Measurements from ENCODE around the gene AP2B1. TPM values are rescaled to one million over a fixed set of nuclear protein-coding genes. Genes with fewer than 3 reads are reported as not detected.
"Not testable (repeated sequence)": the region's sequence is repeated elsewhere in the genome, so short reads cannot be mapped to it uniquely, and the experiment has no call there.

The AP2B1 gene
- total RNA-seq: 137 TPM
- long read RNA-seq, full-length matches to known transcripts: 50 of 93 reads
- long read RNA-seq, partial matches to known transcripts: 29 of 93 reads
- long read RNA-seq, other reads (novel, unspliced or antisense): 14 of 93 reads

DNA sequence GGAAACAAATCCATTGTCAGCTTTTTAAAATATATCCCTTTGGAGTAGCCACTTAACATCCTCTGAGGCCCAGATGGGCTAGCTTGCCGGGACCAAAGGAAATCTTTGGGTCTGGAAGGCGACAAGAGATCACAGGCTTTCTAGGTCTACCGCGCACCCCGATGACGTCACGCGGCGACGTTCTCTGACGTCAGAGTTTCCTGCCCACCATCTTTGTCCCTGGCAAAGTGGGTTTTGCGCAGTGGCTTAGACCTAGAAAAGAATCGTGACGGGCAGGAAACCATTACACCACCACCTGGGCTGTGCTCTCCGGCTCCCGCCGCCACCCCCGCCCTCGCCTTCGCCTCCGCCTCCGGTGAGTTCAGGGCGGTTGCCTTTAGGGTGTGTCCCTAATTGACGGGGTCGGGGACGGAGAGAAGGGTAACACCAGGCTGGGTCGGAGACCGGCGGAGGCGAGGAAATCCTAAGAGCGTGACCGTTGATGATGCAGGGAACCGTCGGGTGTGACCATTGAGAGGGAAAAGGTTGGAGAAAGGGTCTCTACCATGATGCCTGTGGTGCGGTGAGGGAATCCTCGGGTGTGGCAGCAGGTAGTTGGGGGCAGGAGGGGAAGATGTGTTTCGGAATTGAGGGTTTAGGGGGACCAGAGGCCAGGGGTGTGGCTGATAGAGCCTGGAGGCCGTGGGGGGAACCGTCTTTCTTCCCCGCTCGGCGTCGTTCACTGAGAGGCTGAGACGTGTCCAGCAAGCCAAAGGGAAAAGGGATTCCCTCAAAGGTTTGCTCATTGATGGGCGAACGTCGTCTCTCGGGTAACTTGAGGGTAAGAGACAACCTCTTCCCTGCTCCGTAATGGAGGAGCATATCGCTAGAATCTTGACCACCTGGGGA is at the start of gene AP2B1:
TSS of gene AP2B1 (plus strand) at position 249 of the 888 bp plus-strand sequence. CDS start 6,709 bp downstream, outside the sequence.
- intact Hi-C loops (cut with DNase I): loop anchor here (1.0 kb wide), 1 partner anchor 9 kb away; the partner anchor contains the start of gene PEX12
- peak; percentile 96 for DNase-seq (ENCODE audit: low spot score)

DNA sequence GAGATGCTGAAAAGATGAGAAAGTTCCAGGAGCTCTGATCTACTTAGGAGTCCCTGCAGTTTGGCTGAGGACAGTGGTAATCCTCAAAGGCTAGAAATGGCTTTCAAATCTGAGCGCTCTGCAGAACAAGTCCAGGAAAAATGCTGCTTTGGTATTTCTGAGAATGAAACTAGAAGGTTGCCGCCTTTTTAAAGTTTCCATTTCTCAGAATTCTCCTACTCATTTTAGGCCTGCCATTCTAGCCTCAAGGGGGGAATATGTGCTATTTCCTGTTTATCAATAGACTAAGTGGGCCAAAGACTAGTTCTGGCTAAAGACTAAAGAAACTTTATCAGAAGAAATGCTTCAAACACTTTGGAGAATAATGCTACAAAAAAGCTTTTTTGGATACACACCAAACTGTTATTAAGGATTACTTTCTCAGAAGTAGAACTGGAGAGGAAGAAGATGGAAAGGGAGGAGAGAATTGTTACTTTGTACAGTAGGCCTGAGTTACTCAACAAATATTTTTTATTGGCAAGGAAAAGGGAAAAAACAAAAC is 49.5 kb upstream of the AP2B1 start, which contains the start of gene SLFN12L:
TSS of gene SLFN12L (minus strand) at position 78 of the 541 bp plus-strand sequence. CDS start 15,314 bp downstream, outside the sequence.
- DNase-seq (ENCODE audit: low spot score): no peak
- intact Hi-C loops (cut with DNase I): loop anchor here (2.0 to 10.0 kb wide), 5 partner anchors 105 to 365 kb away; partner anchors contain the start of genes SLFN11, SLFN12 and SLFN5

DNA sequence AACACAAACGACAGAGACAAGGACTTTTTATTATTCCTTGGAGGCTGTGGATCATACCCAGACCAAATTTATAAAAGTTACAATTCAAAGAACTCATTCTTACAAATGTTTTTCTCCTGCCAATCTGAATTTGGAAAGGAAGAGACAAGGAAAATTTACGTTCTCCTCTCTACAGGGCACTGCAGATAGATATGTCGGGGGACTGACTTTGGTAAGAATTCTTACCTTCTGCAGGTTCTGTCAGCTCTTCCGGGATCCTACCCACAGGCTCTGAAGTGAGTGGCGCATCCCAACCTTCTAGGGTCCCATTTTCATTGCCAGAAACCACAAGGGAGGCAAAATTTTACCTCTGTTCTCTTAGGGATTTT is 47.5 kb upstream of the AP2B1 start:
- DNase-seq (ENCODE audit: low spot score): no peak

GRCh38 chr17:35540589-35541404 is 46.3 kb upstream of the AP2B1 start:
- DNase-seq (ENCODE audit: low spot score): peak; percentile 87
- intact Hi-C loops (cut with DNase I): no loop called here

More for the DNA sequence above, 47.5 kb upstream of the AP2B1 start:
- intact Hi-C loops (cut with DNase I): loop anchor here (5.0 to 10.0 kb wide), 4 partner anchors 107 to 367 kb away; partner anchors contain the start of genes SLFN11, SLFN12 and SLFN5

GRCh38 chr17:35541434-35541833 is 45.7 kb upstream of the AP2B1 start:
- intact Hi-C loops (cut with DNase I): no loop called here
- DNase-seq (ENCODE audit: low spot score): no peak

GRCh38 chr17:35542990-35543389 is 44.1 kb upstream of the AP2B1 start:
- DNase-seq (ENCODE audit: low spot score): no peak
- intact Hi-C loops (cut with DNase I): no loop called here

DNA sequence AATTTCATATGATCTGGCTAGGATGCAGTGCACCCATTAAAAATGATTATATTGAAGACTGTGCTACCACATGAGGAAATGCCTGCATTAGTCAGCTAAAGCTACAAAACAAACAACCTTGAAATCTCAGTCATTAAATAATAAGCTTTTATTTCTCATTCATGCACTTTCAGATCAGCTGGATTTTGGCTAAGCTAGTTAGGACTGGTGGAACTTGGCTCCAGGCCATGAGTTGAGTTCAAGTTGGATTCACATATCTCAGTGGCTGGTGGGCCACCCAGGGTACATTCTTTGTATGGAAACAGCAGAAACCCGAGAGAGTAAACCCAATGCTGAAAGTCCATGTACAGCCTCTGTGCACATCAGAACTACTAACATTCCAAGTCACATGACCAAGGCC is 43.3 kb upstream of the AP2B1 start:
- intact Hi-C loops (cut with DNase I): no loop called here

GRCh38 chr17:35545150-35545549 is 42.0 kb upstream of the AP2B1 start:
- DNase-seq (ENCODE audit: low spot score): no peak
- intact Hi-C loops (cut with DNase I): no loop called here

More for the DNA sequence above, 43.3 kb upstream of the AP2B1 start:
- no peak for DNase-seq (ENCODE audit: low spot score)

DNA sequence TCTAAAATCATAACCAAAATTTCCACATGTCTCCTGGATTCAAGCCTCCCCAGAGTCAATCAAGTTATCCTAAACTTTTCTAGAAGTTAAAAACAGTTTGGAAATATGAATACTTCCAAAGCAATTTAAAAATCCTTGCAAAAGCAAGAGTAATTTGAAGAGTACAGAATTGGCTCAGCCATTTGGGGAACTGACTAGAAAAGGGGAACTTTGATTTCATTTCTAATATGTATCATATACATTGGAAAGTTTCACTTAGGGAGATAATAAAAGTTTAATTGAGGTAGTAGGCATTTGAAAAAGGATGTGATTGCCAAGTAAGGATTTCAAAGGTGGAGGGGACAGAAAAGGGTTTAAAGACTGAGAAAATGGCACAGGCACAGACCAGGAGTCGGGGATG is 40.6 kb upstream of the AP2B1 start:
- intact Hi-C loops (cut with DNase I): no loop called here
- no peak for DNase-seq (ENCODE audit: low spot score)

DNA sequence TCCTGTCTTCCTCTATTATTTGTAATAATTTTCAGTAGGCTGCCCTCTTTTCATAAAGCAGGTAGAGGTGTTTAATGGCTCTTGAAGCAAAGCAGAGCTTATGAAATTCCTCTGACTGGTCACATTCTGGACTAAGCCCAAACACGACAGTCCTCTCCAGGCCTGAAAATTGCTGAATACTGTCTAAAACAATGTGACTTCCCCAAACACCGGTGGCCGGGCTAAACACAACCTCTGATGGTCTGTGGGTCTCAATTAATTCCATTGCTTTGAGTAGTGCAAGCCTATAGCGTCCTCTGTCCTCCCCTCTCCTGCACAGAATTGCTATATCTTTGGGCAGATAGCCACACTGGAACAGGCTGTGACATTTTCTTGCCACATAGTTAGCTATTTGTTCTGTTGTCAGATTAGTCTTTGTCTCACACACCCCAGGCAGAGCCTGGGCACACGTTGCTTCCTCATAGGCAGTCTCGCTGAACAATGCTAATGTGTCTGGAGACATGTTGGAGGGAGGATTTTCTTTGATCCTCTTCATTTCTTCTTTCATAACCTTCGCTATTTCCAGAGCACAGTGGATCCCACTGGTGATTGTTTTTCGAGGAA is 38.8 kb upstream of the AP2B1 start:
- DNase-seq (ENCODE audit: low spot score): no peak
- intact Hi-C loops (cut with DNase I): no loop called here

DNA sequence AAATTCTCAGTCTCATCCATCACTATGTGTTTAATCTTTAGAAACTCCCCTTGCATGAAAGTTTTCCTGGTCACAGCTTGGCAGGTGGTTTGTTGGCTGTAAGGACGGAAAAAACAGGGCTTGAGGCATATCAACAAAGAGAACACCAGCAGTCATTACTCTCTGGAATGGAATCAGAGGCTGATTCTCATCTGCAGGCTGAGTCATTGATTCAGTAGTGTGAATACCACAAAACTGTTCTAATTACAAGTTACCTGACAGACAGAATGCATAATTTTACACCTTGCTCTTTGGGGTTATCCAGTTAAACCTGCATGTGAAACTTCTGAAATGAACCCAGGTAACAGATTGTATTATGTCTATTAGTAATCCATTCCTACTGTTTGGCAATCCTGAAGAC is 38.1 kb upstream of the AP2B1 start:
- intact Hi-C loops (cut with DNase I): no loop called here
- DNase-seq (ENCODE audit: low spot score): no peak

GRCh38 chr17:35553310-35553709 is 33.8 kb upstream of the AP2B1 start:
- intact Hi-C loops (cut with DNase I): no loop called here
- no peak for DNase-seq (ENCODE audit: low spot score)

DNA sequence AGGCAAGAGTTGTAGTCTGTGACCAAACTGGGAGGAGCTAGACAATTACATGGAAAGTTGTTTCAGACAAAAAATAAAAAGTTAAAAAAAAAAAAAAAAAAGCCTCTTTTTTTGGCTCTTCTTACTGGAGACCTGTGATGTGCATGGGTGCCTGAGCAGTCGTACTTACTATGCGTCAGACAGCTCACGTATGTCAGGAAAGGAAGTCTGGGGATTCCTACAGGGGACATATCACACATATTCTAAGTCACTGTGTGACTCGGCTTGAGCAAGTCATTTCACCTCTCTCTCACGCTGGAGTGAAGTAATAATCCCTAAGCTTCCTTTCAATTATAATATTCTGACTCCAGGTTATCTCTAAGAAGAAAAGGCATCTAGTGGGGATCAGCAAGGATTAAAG is 32.5 kb upstream of the AP2B1 start:
- intact Hi-C loops (cut with DNase I): no loop called here
- no peak for DNase-seq (ENCODE audit: low spot score)

DNA sequence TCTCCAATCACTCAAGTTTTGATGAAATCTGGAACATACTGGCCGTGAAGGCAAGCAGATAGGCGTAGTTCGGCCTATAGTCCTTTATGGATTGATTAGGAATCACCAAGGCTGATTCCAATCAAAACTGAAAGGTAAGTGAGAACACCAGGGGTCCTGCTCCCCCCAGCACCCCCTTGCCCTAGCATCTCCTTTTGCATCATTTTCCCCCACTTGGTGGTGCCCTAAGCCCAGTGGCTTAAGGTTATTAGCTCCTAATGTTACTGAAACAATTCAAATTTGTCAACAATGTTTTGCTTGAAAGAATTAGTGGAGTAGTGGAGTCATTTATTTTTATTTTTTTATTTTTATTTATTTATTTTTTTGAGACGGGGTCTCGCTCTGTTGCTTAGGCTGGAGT is 31.4 kb upstream of the AP2B1 start:
- no peak for DNase-seq (ENCODE audit: low spot score)
- intact Hi-C loops (cut with DNase I): no loop called here

- no peak for DNase-seq (ENCODE audit: low spot score)
Measured at GRCh38 chr17:35557353-35557752, 29.8 kb upstream of the AP2B1 start.

GRCh38 chr17:35559495-35560210 is 27.5 kb upstream of the AP2B1 start:
- DNase-seq (ENCODE audit: low spot score): no peak
- intact Hi-C loops (cut with DNase I): no loop called here

More at GRCh38 chr17:35557353-35557752, 29.8 kb upstream of the AP2B1 start:
- intact Hi-C loops (cut with DNase I): no loop called here

DNA sequence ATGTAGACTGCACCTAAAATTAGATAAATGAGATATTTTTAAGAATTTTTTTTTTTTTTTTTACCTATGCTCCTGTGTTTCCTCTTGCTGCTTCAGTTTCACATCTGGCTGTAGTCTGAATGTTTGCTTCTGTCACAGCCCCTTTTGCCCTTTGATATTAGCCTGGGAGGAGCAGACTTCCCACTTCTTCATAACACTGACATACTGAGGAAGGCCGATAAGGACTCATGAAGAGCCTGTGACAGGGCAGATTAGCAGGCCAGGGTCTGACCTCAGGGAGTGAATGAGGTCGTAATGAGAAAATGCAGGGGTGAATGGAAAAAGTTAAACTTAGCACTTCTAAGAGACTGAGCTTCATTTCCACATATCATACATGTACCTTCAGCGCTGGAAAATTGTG is 26.4 kb upstream of the AP2B1 start, which contains the start of gene SLFN14:
TSS of gene SLFN14 (minus strand) at position 117 of the 400 bp plus-strand sequence. CDS start 2,757 bp downstream, outside the sequence.
- DNase-seq (ENCODE audit: low spot score): no peak
- intact Hi-C loops (cut with DNase I): no loop called here

DNA sequence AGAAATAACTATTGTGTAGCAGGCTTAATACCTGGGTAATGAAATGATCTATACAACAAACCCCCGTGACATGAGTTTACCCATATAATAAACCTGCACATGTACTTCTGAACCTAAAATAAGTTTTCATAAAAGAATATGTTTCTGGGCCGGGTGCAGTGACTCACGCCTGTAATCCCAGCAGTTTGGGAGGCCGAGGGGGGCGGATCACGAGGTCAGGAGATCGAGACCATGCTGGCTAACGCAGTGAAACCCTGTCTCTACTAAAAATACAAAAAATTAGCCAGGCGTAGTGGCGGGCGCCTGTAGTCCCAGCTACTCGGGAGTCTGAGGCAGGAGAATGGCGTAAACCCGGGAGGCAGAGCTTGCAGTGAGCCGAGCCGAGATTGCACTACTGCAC is 23.9 kb upstream of the AP2B1 start:
- DNase-seq (ENCODE audit: low spot score); intact Hi-C loops (cut with DNase I): not testable (repeated sequence)
